Measurements from ENCODE around the gene TREH.

The TREH gene

DNA sequence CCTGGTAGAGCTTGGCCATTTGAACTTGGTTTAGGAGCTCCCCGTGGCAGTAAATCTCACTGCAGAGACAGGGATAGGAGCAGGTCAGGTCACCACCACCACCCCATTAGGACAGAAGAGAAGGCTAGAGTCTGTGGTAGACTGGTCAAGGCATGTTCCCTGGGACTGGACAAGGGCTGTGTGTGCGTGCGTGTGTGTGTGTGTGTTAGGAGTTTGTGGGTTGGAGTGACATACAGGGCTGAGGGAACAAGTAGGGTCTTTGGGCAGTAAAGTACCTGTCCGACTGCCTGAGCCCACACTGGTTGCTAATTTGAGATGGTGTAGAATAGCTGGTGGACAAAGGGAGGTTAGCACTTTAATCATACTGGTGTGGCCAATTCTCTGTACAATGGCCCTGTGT is 16.1 kb downstream of the TREH start:
- DNase-seq (ENCODE audit: low read depth), result no peak

DNA sequence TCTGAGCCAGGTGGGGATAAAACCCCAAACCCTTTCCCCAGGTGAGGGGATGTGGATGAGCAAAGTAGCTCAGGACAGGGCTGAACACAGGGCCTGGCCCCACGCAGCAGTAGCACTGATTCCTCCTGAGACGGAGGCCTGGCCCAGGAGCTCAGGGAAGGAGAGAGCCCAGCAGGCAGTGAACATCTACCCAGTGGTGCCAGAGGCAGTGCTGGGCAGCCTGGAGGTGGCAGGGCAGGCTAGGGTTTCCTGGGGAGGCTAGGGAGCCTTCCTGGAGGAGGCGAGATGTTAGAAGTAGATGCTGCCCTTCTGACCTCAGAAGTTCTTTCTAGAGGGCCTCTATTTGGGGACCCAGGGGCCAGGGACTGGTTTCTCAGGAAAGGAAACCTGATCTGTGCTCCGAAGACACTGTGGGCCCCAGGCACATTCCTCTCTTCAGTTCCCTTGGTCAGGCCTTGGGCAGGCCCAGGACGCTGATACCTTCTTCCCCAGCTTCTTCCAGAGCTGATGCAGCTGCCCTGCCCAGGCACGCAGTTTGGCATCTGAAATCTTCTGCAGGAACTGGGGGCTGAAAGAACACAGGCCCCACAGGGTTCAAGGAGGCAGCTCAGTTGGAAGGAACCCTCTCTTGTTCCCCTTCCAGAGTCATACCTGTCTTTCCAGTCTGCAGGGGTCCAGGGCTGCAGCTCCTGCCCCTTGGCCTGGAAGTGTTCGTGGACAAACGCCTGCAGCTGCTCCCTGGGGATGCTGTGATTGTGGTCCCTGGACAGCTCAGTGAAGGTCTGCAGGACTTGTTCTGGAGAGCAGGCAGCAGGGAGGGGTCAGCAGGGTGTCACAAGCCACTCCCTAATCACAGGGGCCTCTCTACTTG is 16.8 kb downstream of the TREH start:
- DNase-seq (ENCODE audit: low read depth), result no peak

DNA sequence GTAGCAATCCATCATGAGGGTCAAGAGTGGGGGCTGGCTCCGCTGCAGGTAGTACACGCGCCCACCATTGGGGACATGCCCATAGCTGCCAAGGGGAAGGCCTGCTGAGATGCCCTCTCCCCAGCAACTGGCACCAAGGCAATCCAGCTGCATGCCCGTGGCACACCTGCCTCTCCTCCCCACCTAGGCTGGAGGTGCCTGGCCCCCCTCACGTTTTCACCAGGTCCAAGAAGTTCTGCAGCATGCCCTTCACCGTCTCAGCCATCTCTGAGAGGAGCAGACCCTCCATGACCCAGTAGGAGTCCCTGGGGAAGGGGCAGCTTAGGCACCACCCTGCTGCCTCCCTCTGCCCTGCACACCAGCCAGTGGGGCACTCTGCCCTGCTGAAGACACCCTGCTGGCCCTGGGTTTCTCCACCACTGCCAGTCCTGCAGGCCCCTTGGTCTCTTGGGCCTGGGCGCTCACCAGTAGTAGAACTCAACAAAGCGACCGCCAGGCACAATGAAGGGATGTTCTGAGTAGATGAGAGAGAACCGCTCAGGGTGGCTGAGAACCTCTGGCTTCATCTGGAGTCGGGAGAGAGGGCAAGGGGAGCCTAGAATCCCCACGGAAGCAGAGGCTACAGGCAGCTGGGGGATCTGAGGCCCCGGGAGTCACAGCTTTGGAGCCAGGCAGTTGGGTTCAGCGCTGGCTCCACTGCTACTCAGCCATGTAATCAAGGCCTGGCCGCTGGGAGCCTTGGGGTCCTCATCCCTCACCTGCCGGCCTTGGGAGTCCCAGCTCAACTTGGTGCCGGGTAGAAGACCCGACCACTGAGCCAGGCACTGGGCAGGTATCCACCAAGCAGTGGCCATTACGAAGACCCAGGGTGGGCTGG is 17.8 kb downstream of the TREH start:
- no peak for DNase-seq (ENCODE audit: low read depth)

DNA sequence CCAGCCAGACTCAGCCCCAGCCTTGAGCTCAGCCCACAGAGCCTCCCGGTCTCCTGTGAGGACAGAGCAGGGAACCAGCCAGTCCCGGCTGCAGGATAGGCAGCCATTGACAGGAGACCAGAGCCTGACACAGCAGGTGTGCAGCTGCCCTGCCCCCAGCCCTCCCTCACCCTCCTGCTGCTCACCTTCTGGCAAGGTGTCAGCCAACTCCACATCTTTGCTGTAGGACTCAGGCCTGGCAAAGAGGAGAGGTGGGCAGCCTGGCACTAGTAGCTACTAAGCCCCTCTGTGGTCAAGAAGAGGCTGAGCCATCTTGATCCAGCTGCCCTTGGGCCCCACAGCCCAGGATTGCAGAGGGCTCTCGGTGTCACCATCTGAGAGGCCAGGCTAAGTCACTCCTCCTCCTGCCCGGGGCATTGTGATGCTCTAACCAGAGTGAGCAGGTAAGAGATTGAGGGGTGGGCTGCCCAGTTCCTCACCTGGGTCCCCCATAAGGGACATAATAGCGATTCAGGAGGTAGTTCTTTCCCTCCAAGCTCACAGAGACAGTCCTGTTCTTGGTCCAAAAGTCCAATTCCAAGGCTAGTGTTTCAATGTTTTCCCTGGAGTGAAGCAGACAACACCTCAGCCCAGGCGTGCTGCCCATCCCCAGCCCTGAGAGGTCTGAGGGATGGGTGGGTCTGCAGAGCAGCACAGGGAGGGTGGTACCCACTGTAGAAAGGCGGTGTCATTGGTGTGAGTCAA is 18.6 kb downstream of the TREH start:
- DNase-seq (ENCODE audit: low read depth), result no peak

DNA sequence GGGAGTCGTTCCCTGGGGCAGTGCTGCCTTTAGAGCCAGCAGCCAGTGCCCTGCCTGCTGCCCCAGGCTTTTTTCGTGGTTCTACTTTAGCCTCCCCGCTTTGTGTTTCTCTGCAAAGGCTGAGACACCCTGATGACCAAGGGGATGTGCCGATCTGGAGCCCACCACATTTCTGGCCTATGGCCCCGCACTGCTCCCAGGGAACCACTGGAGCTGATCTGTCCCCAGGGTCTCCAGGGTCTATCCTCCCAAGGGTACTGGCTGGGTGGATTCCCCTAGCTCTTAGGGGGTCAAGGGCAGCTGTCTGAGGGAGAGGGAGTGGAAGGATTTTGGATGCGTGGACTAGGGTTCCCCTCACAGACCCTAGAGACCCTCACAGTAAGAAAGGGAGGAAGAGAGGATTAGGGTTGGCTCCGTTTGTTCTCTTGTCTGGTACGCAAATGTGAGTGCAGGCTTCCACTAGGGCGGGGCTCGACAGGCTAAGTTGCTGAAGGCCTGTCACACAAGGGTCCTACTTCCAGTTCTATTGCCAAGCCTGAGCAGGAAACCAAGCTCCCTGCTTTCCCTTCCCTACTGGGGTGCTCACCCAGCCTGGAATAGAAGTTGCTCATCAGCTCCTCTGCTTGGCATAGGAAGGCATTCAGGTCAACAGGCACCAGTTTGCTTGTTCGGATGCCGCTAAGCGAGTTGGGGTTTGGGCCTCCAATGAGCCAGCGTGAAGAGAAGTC is 19.3 kb downstream of the TREH start:
- no peak for DNase-seq (ENCODE audit: low read depth)

DNA sequence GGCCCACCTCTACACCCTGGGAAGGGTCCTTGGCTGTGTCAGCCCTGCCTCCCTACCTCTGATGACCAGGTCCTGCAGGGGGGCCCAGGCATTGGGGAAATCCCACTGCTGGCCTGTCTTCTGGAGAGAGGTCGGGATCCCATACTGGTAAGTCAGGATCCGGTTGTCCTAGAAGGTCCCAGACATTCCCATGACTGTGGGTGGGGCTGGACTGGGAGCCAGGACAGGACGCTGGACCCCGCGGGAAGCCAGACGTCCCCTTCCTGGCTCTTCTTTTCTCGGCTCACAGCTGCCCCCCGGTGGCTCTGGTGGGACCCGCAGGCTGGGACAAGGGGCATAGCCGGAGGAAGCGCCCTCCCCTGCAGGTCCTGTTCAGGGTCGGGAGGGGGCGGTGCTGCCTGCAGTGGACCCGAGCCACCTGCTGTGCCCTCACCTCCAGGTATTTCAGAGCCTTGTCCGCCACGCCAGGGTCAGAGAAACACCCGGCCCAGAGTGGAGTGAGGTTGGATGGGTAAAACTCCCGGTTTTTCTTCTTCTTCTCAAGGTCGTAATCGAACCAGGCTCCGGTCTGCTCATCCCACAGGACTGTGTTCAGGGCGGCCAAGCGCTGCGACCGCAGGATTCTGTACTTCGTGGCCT is 20.0 kb downstream of the TREH start:
- peak; percentile 88 for DNase-seq (ENCODE audit: low read depth)

DNA sequence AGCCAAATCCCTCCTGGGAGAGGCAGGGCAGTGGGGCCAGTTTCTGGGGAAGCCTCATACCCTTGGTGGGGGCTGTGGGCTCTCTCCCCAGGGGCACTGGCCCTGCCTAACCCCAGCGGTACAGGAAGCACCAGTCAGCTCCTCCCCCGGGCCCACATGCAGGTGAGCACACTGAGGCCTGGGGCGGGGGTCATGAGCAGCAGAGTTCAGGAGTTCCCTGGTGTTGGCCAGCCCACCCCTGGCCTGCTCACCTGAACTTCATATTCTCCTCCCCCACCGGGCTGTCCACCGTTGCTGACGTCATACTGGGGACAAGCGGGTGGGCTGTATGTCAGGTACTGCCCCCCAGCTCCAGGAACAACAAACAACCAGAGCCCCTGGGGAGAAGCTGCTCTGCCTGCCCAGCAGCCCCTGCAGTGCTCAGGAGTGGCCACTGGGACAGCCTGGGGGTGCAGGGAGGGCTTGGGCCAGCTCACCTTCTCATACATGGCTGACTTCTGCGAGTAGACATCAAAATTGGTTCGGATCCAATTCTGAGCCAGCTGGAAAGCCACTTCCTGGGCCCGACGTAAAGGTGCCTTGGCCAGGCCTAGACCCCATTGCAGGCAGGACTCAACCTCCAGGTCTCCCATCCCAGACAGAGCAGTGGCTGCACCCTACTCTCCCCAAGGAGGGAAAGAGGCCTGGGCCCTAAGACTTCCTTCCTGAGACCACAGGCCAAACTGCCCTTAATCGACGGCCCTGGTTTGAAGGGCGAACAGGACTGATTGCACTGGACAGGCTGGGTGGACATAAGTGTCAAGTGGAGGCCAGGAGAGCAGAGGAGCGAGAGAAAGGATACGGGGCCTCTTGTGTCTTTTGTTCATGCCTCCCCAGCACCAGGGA is 20.8 kb downstream of the TREH start:
- peak; percentile 47 for DNase-seq (ENCODE audit: low read depth)

DNA sequence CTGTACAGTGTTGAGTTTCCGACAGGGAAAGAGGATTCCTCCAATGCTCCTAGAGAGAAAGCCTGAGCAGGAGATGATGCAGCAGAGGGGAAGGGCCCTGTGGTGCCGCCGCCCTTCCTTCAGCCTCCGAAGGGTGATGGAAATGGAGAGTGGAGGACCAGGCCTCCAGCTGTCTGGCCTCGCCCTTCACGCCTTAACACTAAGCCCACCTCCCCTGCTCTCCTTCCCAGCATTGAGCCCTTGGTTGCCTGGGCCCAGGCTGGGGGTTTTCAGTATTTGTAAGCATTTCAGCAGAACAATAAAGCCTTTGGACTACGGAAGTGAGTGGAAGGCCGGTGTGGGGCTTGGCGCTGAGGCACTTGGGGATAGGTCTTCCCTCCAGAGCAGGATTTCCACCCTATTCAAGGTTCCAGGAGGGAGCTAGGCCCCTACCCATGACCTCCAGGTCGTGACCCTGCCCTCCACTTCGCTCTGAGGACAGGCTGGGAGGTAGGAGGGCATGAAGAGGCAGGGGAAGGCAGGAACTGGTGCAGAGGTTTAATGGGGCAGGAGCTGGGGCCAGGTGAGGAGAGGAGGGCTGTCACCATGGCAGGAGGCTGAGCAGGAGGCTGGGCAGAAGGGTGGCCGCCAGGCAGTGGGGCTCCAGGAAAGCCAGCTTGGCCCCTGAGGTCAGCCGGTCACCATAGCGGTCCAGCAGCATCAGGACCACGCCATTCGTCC is 21.6 kb downstream of the TREH start:
- DNase-seq (ENCODE audit: low read depth), result no peak

DNA sequence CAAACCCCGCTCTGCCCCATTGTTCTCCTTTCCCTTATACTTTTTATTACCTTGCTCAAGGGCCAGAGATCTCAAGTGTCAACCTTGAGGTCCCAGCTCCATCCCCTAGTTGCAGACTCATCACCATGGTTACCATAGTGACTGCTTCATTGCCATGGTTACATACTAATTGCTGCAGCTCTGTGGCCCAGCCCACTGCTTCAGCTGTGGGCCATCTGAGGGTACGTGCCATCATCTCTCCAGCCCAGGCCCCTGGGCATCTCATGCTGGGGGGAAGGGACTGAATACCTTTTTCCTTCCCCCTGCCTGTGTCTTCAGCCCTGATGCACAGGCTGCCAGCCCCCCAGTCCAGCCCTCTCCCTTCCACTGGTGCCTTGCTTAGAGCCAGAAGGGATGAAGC is 22.2 kb downstream of the TREH start:
- peak; percentile 29 for DNase-seq (ENCODE audit: low read depth)

DNA sequence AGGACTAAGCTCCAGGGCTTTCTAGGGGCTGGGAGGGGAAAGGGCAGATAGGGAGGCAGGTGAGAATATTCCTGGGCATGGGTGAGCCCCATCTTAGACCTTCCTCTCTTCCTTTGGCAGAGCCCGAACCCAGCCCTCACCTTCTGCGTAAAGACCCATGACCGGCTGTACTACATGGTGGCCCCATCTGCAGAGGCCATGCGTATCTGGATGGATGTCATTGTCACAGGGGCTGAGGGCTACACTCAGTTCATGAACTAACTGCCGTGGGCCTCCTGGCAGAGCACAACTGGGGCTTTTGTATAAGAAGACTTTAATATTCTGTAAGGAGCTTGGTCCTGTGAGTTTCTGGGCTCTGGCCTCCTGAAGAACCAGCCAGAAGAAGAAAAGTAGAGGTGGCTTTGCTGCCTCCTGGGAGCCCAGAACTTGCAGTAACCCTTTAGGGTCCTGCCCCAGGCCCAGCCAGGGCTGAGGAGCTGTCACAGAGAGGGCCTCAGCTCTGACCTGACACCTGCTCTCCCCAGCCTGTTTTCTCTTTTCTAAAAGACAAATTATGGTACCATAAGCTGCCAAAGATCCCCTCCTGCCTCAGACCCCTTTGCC is 22.8 kb downstream of the TREH start:
- no peak for DNase-seq (ENCODE audit: low read depth)

DNA sequence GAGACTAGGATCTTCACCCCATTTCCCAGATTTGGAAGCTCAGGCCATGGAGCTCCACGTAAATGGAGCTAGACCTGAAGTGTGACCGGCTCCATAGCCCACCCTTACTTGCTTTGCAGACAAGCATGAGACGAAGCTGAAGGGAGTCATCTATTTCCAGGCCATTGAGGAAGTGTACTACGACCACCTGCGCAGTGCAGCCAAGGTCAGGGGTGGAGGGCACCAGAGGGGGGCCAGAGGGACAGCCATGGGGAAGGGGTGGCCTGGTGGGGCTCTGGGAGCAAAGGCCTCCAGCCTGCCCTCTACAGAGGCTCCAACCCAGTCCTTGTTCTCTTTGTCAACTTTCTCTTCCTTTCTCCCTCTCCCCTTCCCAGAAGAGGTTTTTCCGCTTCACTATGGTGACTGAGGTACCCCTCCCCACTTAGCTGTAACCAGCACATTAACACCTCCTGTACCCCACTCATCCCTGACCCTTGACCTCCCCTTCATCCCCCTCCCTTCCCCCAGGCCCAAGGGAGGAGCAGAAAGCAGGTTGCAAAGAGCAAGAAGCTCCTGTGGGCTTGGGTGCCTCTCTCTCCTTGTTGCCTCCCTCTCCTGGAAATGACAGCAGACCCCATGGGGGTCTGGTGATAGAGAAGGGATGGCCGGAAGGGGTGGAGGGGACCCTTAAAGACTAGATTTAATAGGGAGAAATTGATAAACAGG is 23.8 kb downstream of the TREH start:
- no peak for DNase-seq (ENCODE audit: low read depth)

DNA sequence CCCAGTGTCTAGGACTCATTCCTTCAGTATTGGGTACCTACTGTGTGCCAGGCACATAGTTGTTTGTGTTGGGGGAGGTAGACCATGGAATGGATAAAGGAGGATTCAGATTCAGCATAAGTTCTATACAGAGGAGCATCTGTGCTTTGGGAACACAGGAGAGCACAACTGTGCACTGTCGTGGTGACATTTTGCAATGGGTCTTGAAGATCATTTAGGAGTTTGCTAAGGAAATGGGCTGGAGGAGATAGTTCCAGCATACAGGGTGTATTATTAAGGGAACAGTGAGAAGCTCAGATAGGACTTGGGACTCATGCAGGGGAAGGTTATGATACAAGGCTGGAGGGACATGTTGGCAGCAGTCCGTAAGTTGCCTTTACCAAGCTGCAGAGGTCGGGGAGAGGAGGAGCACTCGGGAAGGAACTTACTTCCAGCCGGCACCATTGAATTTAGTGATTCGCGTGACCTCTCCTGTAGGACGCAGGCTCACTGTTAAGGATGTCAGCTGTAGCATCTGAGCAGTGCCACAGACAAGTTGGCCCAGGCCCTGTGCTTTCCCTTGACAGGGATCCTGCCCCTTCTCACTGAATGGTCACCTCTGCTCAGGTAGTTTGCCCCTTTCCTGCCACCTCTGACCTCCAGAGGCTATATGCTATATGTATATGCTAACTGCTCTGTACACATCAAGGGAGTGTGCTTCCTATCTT is 25.6 kb downstream of the TREH start:
- no peak for DNase-seq (ENCODE audit: low read depth)

DNA sequence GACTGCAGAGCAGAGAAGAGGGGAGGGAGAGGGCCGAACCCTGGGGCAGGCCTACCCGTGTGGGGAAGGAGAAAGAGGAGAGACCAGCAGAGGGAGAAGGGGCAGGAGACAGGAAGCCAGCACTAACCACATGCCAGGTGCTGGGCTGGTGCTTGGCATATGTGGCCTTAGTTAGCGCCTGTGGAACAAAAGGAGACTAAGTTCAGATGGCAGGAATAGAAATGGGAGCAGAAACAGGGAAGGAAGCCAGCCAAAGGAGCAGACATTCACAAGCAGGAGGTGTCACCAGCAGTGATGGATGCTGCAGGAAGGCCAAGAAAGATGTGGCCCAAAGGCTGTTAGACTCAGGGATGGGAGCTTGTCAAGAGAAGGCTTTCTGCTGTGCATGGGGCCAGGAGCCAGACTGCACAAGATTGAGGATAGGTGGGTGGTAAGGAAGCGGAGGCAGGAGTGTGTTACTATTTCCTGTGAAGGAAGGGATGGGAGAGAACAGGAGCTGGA is 26.7 kb downstream of the TREH start:
- no peak for DNase-seq (ENCODE audit: low read depth)

DNA sequence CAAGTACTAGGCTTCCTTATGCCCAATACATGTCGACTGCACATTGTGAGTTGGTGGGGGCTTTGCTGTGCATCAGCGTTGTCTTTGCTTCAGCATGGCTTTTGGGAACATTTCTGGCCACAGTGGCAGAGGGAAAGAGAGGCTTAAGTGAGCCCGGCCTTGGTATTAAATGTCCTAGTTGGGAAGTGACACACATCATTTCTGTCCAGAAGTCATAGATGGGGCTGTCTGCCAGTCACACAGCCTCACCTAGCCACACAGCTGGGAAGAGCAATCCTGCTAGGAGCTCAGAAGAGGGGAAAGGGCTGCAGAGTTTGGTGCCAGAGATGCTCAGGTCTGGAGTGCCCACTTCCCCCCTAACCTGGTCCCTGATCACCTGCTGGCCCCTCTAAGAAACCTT is 27.6 kb downstream of the TREH start:
- DNase-seq (ENCODE audit: low read depth), result no peak

DNA sequence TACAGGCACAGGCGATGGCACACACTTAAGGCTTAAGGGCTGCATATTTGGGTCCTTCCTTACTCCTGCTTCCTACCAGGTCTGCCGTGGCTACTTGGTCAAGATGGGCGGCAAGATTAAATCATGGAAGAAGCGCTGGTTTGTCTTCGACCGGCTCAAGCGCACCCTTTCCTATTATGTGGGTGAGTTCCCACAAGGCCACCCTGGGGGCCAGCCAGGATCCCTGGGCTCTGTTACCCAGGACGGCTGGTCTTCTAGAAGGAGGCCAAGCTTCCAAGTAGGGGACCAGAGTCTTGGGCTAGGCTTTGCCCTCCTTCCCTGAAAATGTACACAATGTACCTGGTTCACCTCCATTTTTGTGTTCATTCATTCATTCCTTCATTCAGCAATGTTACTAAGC is 29.1 kb downstream of the TREH start:
- no peak for DNase-seq (ENCODE audit: low read depth)

DNA sequence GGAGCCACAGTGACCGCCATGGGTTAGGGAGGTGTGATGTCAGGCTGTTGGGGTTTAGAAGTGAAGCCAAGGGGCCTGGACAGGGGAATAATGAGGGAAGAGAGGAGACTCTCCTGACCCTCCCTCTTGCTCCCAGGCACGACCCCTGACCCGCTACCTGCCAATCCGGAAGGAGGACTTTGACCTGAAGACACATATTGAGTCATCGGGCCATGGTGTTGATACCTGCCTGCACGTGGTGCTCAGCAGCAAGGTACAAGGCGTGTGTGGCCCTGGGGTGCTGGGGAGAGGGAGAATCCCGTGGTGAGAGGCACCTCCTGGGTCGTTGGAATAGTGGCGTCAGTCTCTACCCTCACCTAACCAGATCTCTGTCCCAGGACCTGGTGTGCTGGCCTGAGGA is 29.5 kb downstream of the TREH start:
- no peak for DNase-seq (ENCODE audit: low read depth)

DNA sequence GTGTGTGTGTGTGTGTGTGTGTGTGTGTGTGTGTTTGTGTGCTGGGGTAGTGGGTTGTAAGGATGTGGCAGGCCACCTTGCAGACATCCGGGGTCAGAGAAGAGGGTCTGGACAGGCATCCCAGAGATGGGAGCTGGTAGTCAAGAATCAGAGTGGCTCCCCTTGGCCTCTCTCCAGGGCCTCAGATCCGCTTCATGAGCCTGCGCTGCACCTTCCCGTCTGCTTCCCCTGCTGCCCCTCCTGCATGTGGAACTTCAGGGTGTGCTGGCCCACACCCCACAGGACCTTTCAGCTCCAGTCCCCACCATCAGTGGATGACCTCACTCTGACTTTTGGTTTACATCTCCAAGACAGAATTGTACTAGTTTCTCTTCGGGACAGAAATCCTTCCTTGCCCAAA is 31.2 kb downstream of the TREH start:
- DNase-seq (ENCODE audit: low read depth), result no peak

DNA sequence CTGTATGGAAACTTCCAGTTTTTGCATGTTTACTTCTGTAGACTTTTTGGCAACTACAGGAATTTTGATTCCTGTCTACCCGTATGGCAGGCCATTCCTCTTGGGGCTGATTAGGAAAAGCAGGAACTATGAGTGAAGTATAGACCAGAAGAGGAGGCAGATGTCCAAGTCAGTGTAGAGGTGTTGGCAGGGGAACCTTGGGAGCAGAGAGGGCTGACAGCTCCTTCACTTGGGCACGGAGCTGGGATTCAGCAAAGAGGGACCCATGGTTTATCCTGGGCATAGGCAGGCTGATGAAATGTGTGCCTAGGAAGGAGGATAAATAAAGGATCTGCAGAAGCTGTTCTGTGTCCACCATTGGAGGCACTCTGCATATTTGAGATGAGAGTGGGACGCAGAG is 33.1 kb downstream of the TREH start:
- DNase-seq (ENCODE audit: low read depth), result no peak
